Fibroblast of lung (primary cell): ENCODE results near the gene PARP3. TPM values are rescaled to one million over a fixed set of nuclear protein-coding genes. Genes with fewer than 3 reads are reported as not detected.

Source experiments
- DNase-seq, 2 donors: peaks; one replicate each; pipeline versions ENCODE4 v3.0.0 to v3.0.0-alpha.2; 2010; ENCODE audit warnings: low read depth in 2 of 2
- H2AFZ ChIP-seq: 2 replicates; pipeline ENCODE4 v1.5.1; 2012; ENCODE audit warnings: low read length, control low read depth, inconsistent platforms
- H3K27ac ChIP-seq: 2 replicates; pipeline ENCODE4 v1.5.1; 2011; ENCODE audit warnings: low read length, control low read depth; ENCODE audit not compliant: insufficient read depth
- H3K27me3 ChIP-seq: 2 replicates; pipeline ENCODE4 v1.5.1; 2011; ENCODE audit warnings: mild to moderate bottlenecking, low read length; ENCODE audit not compliant: control insufficient read depth, insufficient read depth
- H3K36me3 ChIP-seq: 2 replicates; pipeline ENCODE4 v1.5.1; 2011; ENCODE audit warnings: low read length; ENCODE audit not compliant: control insufficient read depth, insufficient read depth
- H3K4me1 ChIP-seq: 2 replicates; pipeline ENCODE4 v1.5.1; 2011; ENCODE audit warnings: low read length; ENCODE audit not compliant: control insufficient read depth, insufficient read depth; ENCODE audit errors: extremely low read depth
- H3K4me2 ChIP-seq: 2 replicates; pipeline ENCODE4 v1.5.1; 2011; ENCODE audit warnings: low read length, control low read depth; ENCODE audit not compliant: insufficient read depth; ENCODE audit errors: extremely low read depth
- H3K4me3 ChIP-seq, 4 experiments: fragments of 200-600 bp in 1 of 4; sonication (generic) in 1 of 4; replicated peaks in 1 of 4; 2 replicates each; pipeline ENCODE4 v1.5.1; 2011 to 2016; ENCODE audit warnings: low read length in 4 of 4, low read depth in 3 of 4, mild to moderate bottlenecking in 3 of 4, control low read depth in 2 of 4, inconsistent platforms in 1 of 4, mixed read lengths in 1 of 4; ENCODE audit not compliant: insufficient read depth in 1 of 4; ENCODE audit errors: control extremely low read depth in 1 of 4
- H3K79me2 ChIP-seq: 2 replicates; pipeline ENCODE4 v1.5.1; 2012; ENCODE audit warnings: mild to moderate bottlenecking, low read length, inconsistent platforms; ENCODE audit not compliant: control insufficient read depth, insufficient read depth
- H3K9ac ChIP-seq: 2 replicates; pipeline ENCODE4 v1.5.1; 2011; ENCODE audit warnings: mild to moderate bottlenecking, low read length, control low read depth; ENCODE audit not compliant: insufficient read depth
- H3K9me3 ChIP-seq: 2 replicates; pipeline ENCODE4 v1.5.1; 2012; ENCODE audit warnings: low read depth, low read length; ENCODE audit not compliant: control insufficient read depth, insufficient read depth
- H4K20me1 ChIP-seq: 2 replicates; pipeline ENCODE4 v1.5.1; 2011; ENCODE audit warnings: low read length; ENCODE audit not compliant: control insufficient read depth, insufficient read depth; ENCODE audit errors: extremely low read depth
- CTCF ChIP-seq, 2 donors: IDR thresholded peaks in 1 of 2; conservative IDR thresholded peaks in 1 of 2; 1 replicate in 1 of 2; 2 replicates in 1 of 2; pipeline ENCODE4 v1.5.1; 2011 to 2012; ENCODE audit warnings: low read length in 2 of 2, control low read depth in 1 of 2, inconsistent platforms in 1 of 2, low read depth in 1 of 2, mild to moderate bottlenecking in 1 of 2
- EZH2 ChIP-seq: IDR thresholded peaks from 2 replicates; pipeline ENCODE4 v1.5.1; 2012; ENCODE audit warnings: low read length, control low read depth, mild to moderate bottlenecking; ENCODE audit errors: missing control alignments
- polyA plus RNA-seq, 2 donors: library from polyadenylated mRNA; depleted of rRNA in 1 of 2; stranded (reverse) in 1 of 2; unstranded in 1 of 2; fragments of >200 nt; gene quantifications; 2 replicates each; pipeline ENCODE4 v1.2.1, GENCODE V29; 2011 to 2012; ENCODE audit warnings: missing spikeins in 1 of 2
- total RNA-seq: library from RNA; depleted of rRNA; stranded (reverse); fragments of >200 nt; gene quantifications from 2 replicates; pipeline ENCODE4 v1.2.1, GENCODE V29; 2014

The PARP3 gene
- total and polyA plus RNA-seq, 2 donors (not counting 1 experiment from before 2014, with no cell fraction given): 22.8 to 44.1 TPM

DNA sequence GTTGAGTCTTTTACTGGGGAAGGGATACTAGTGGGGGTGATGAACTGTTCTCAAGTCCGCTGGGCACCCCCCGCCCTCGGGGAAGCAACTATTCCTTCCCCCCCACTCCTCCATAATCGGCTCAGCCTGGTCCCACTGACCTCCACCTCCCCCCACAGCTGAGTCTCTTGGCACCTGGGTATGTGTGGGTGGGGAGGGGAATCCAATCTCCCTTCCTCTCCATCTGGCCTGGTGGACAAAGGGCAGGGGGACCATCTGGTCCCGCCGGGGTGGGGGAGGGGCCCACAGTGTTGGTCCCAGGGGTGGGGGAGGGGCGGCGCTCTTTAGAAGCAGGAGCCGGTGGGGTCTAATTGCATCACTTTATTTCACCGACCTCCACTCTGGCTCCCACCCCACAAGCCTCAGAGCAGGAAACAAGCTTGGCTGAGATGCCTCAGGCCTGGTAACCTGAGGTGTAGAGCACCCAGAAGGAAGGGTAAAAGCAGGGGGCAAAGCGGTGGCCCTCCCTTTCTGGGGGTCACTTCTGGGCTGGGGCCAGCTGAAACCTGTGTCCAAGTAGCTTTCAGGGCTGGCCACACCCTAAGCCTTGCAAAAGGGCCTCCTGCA is 26.1 kb downstream of the PARP3 start:
- no peak overlapping the region for H2AFZ ChIP-seq
- TF ChIP-seq EZH2 (no peak), CTCF (conservative IDR thresholded peaks at IDR 0.05 in 1 of 2, IDR thresholded peaks at IDR 0.05 in 1 of 2; ENCODE audit: low read depth in 1 of 2, low read length in 2 of 2) (no peak)

DNA sequence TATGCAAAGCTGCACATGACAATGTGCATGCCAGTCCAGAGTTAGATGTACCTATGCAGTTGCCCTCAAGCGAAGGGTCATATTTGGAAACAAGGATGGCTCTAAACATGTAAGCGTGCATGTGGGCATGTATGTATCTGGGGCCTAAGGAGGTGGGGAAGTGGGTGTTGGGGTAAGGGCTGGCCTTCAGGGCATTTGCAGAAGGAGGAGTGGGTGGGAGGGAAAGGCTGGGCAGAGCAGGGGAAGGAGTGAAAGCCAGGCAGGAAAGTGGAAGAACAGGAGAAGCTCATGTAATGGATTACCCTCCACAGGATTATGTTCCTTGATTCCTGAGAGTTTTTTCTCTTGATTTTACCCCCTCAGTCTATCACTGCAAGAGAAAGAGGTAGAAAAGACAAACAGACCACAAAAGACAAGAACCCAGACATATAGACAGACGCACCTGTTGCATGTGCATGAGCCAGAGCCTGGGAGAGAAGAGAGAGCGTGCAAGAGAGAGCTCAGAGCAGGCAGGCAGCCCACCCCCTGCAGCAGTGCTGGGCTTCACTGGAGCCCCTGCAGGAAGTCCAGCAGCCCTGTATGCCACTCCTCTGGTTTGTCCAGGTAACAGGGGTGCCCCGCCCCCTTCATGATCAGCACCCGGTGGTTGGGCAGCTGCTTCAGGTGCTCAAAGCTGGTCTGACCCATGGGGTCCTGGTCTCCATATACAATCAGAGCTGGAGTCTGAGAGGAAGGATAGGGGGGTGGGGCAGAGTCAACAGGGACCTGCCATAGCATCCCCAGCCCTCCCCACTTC is 26.9 kb downstream of the PARP3 start:
- Histone ChIP-seq H3K27me3 (no peaks in the 10 kb centered on the region), H3K4me2 (no peak overlapping the region), H3K27ac (no peak overlapping the region), H3K9ac (no peak overlapping the region), H2AFZ (no peak overlapping the region), H3K79me2 (peaks cover 16% of the 10 kb centered on the region), H3K4me3 (peak overlapping the region in 1 of 4 experiments; percentile 72), H3K4me1 (peaks cover 8% of the 10 kb centered on the region), H3K36me3 (peaks cover 2% of the 10 kb centered on the region), H3K9me3 (no peaks in the 10 kb centered on the region), H4K20me1 (no peaks in the 10 kb centered on the region)
- DNase-seq: no peak
- TF ChIP-seq EZH2 (no peak), CTCF (conservative IDR thresholded peaks at IDR 0.05 in 1 of 2, IDR thresholded peaks at IDR 0.05 in 1 of 2; ENCODE audit: low read depth in 1 of 2, low read length in 2 of 2) (no peak)

More for the DNA sequence above, 26.1 kb downstream of the PARP3 start:
- no peaks in the 10 kb centered on the region for H4K20me1 ChIP-seq
- peak in 1 of 2 donors; percentile 34 for DNase-seq
- peak overlapping the region; percentile 64 for H3K9ac ChIP-seq
- H3K4me1 ChIP-seq: peaks cover 6% of the 10 kb centered on the region
- H3K9me3 ChIP-seq: no peaks in the 10 kb centered on the region
- peak overlapping the region; percentile 66 for H3K27ac ChIP-seq
- H3K36me3 ChIP-seq: peaks cover 2% of the 10 kb centered on the region
- H3K27me3 ChIP-seq: no peaks in the 10 kb centered on the region
- peak overlapping the region; percentile 59 to 72 (median 68) for H3K4me3 ChIP-seq
- H3K79me2 ChIP-seq: peaks cover 14% of the 10 kb centered on the region
- peak overlapping the region; percentile 83 for H3K4me2 ChIP-seq

DNA sequence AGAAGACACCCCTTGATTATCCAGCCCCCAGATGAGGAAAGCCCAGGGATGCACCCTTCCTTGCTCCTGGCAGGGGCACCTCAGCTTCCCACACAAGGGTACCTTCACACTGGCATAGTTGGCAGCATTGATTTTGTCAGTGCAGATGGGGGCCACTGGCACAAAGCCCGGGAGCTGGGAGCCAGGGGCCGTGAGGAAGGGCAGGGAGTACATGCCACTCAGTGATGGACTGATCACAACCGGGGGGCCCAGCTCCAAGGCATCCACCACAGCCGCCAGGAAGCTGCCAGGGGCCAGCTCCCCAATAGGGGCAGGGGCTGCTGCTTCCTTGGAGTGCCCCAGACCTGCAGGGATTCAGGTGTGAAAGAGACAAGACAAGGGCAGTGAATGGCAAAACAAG is 27.7 kb downstream of the PARP3 start:
- H3K9ac ChIP-seq: no peak overlapping the region
- no peak for DNase-seq
- TF ChIP-seq CTCF (conservative IDR thresholded peaks at IDR 0.05 in 1 of 2, IDR thresholded peaks at IDR 0.05 in 1 of 2; ENCODE audit: low read depth in 1 of 2, low read length in 2 of 2): no peak
- TF ChIP-seq EZH2: no peak
- no peaks in the 10 kb centered on the region for H3K9me3 ChIP-seq
- no peak overlapping the region for H3K4me3 ChIP-seq
- peaks cover 14% of the 10 kb centered on the region for H3K4me1 ChIP-seq
- H3K4me2 ChIP-seq: no peak overlapping the region
- peaks cover 2% of the 10 kb centered on the region for H3K36me3 ChIP-seq
- no peaks in the 10 kb centered on the region for H3K27me3 ChIP-seq
- no peaks in the 10 kb centered on the region for H4K20me1 ChIP-seq
- no peak overlapping the region for H2AFZ ChIP-seq
- no peak overlapping the region for H3K27ac ChIP-seq
- H3K79me2 ChIP-seq: peaks cover 13% of the 10 kb centered on the region
